Right lobe of liver (tissue), 4 donors: ENCODE measurements around the gene ZNF576.

ENCODE experiments used
- CTCF ChIP-seq, 4 donors: fragments of 200-600 bp in 3 of 4; fragments of 450-650 bp in 1 of 4; IDR thresholded peaks; one replicate each; pipeline versions ENCODE4 v1.5.1 to v1.8.0; 2016 to 2022; ENCODE audit warnings: antibody characterized with exemption in 4 of 4, mild to moderate bottlenecking in 2 of 4
- POLR2A ChIP-seq: fragments of 450-650 bp; IDR thresholded peaks from one replicate; pipeline ENCODE4 v1.6.1; 2017; ENCODE audit warnings: antibody characterized with exemption, mild to moderate bottlenecking
- donor health status: DM: no; HTN: no; CAD: no.
- donor health status: DM: no; HTN: no; CAD: no.
- donor health status: DM: no; HTN: yes; CAD: no.

GRCh38 chr19:43575955-43576878 lies 20.2 kb upstream of the ZNF576 start:
- TF ChIP-seq POLR2A (no peak), CTCF (IDR thresholded peaks at IDR 0.05) (no peak)
